OCI-M2 (cell line): Measurements from ENCODE around the gene ADD3.

Experiments
- DNase-seq: peaks from one replicate; lab custom pipeline; 2025; ENCODE audit not compliant: unreplicated experiment; lab: John Stamatoyannopoulos, UW

The ADD3 gene

GRCh38 chr10:110144507-110144906 is 136.7 kb downstream of the ADD3 start:
- no peak for DNase-seq

- DNase-seq: no peak
Observed at GRCh38 chr10:110147961-110148360, 140.2 kb downstream of the ADD3 start.

- DNase-seq: no peak
Observed at GRCh38 chr10:110149259-110149658, 141.5 kb downstream of the ADD3 start.

GRCh38 chr10:110150046-110150445 is 142.3 kb downstream of the ADD3 start:
- DNase-seq: no peak

GRCh38 chr10:110150981-110151380 is 143.2 kb downstream of the ADD3 start:
- DNase-seq: no peak

- no peak for DNase-seq
Observed at GRCh38 chr10:110151467-110151866, 143.7 kb downstream of the ADD3 start.

- DNase-seq: no peak
Observed at GRCh38 chr10:110151971-110152370, 144.2 kb downstream of the ADD3 start.

- DNase-seq: no peak
Observed at GRCh38 chr10:110153396-110153795, 145.6 kb downstream of the ADD3 start.

- no peak for DNase-seq
Observed at GRCh38 chr10:110156046-110156445, 148.3 kb downstream of the ADD3 start.

GRCh38 chr10:110158051-110159005 is 150.5 kb downstream of the ADD3 start:
- DNase-seq: no peak

- DNase-seq: no peak
Observed at GRCh38 chr10:110160081-110160480, 152.3 kb downstream of the ADD3 start.

- DNase-seq: no peak
Observed at GRCh38 chr10:110160522-110160921, 152.7 kb downstream of the ADD3 start.

- DNase-seq: no peak
Observed at GRCh38 chr10:110162741-110163145, 155.0 kb downstream of the ADD3 start.

- no peak for DNase-seq
Observed at GRCh38 chr10:110163192-110163773, 155.5 kb downstream of the ADD3 start.

- DNase-seq: no peak
Observed at GRCh38 chr10:110163841-110164240, 156.1 kb downstream of the ADD3 start.

GRCh38 chr10:110165239-110165638 is 157.5 kb downstream of the ADD3 start:
- no peak for DNase-seq

GRCh38 chr10:110167149-110167548 is 159.4 kb downstream of the ADD3 start:
- DNase-seq: no peak

GRCh38 chr10:110168601-110169481 is 161.1 kb downstream of the ADD3 start:
- no peak for DNase-seq

GRCh38 chr10:110169586-110169985 is 161.8 kb downstream of the ADD3 start:
- no peak for DNase-seq

GRCh38 chr10:110170142-110170971 is 162.6 kb downstream of the ADD3 start:
- DNase-seq: no peak

- DNase-seq: no peak
Observed at GRCh38 chr10:110171032-110171431, 163.2 kb downstream of the ADD3 start.
